Lung (tissue), 12 donors: ENCODE measurements around the gene PNPLA2. TPM values are rescaled to one million over a fixed set of nuclear protein-coding genes. Genes with fewer than 3 reads are reported as not detected.
A peak's percentile ranks its signal among the peaks of the same experiment; 100 is the strongest.

ENCODE experiments used
- ATAC-seq: fragments of 200-7000 bp; cut with Tn5 transposase; one replicate; pipeline ENCODE4 v1.9.1; 2020; ENCODE audit warnings: moderate number of reproducible peaks; ENCODE audit not compliant: insufficient read depth, low FRiP score
- DNase-seq, 3 donors: peaks; one replicate each; pipeline ENCODE4 v3.0.0-alpha.2; 2013 to 2017
- H3K27ac ChIP-seq, 2 donors: one replicate each; pipeline ENCODE4 v1.5.1; 2013; ENCODE audit warnings: mild to moderate bottlenecking in 2 of 2, moderate library complexity in 2 of 2, control low read depth in 1 of 2, inconsistent platforms in 1 of 2, low read depth in 1 of 2, low read length in 1 of 2
- H3K27me3 ChIP-seq, 3 donors: one replicate each; pipeline ENCODE4 v1.5.1; 2013; ENCODE audit warnings: low read length in 2 of 3; ENCODE audit not compliant: control insufficient read depth in 3 of 3, insufficient read depth in 3 of 3
- H3K36me3 ChIP-seq, 4 donors: one replicate each; pipeline ENCODE4 v1.5.1; 2013; ENCODE audit warnings: low read length in 4 of 4, mild to moderate bottlenecking in 1 of 4, moderate library complexity in 1 of 4; ENCODE audit not compliant: control insufficient read depth in 4 of 4, insufficient read depth in 4 of 4
- H3K4me1 ChIP-seq, 5 donors: one replicate each; pipeline ENCODE4 v1.5.1; 2013; ENCODE audit warnings: low read length in 5 of 5, mild to moderate bottlenecking in 2 of 5, moderate library complexity in 1 of 5; ENCODE audit not compliant: control insufficient read depth in 5 of 5, insufficient read depth in 5 of 5
- H3K4me3 ChIP-seq: one replicate; pipeline ENCODE4 v1.5.1; 2013; ENCODE audit warnings: mild to moderate bottlenecking, control low read depth, moderate library complexity
- H3K9ac ChIP-seq, 2 donors: one replicate each; pipeline ENCODE4 v1.5.1; 2013; ENCODE audit warnings: low read length in 2 of 2, control low read depth in 1 of 2; ENCODE audit not compliant: insufficient read depth in 1 of 2
- H3K9me3 ChIP-seq, 4 donors: one replicate each; pipeline ENCODE4 v1.5.1; 2013; ENCODE audit warnings: low read length in 3 of 4, mild to moderate bottlenecking in 1 of 4, moderate library complexity in 1 of 4; ENCODE audit not compliant: control insufficient read depth in 4 of 4, insufficient read depth in 3 of 4
- CTCF ChIP-seq: IDR thresholded peaks from 2 replicates; pipeline ENCODE4 v1.5.1; 2012; ENCODE audit warnings: mild to moderate bottlenecking; ENCODE audit errors: control extremely low read depth, extremely low read depth
- WGBS, 2 donors: extraction: QIAGEN DNeasy Blood & Tissue Kit; methylation state at CpG; one replicate each; pipeline ENCODE4 v1.1.7; 2013; 5-methylcytosine and 5-hydroxymethylcytosine counted together
- polyA plus RNA-seq, 2 donors: library from polyadenylated mRNA; stranded (reverse); fragments of 200-250 nt; gene quantifications; one replicate each; pipeline ENCODE4 v1.2.1, GENCODE V29; 2013
- total RNA-seq, 2 donors: library from RNA; depleted of rRNA in 1 of 2; stranded (reverse); fragments of >200 nt in 1 of 2; gene quantifications; one replicate each; pipeline ENCODE4 v1.2.1, GENCODE V29; 2014 to 2021
- donor health status: control.
- donor health status: control.
- donor health status: Bipolar disorder and iron deficiency.
- donor health status: healthy.
- donor health status: DM: yes; HTN: yes; CAD: no.

Gene PNPLA2
- total and polyA plus RNA-seq, 4 donors: 65.1 to 160 (median 84.2) TPM

- Histone ChIP-seq H3K36me3 (peaks cover 3 to 35% (median 10%) of the 10 kb centered on the region in 4 donors), H3K9me3 (no peaks in the 10 kb centered on the region), H3K4me3 (peak within 1 kb of the TSS; percentile 70), H3K4me1 (peaks cover 6 to 42% (median 33%) of the 10 kb centered on the region in 5 donors), H3K9ac (no peak within 1 kb of the TSS), H3K27me3 (no peaks in the 10 kb centered on the region), H3K27ac (peak within 1 kb of the TSS; percentile 95 to 97)
- 0 to 1% methylated on average over 66 to 87 of the region's 87 CpGs for WGBS, 2 donors
- no peak for TF ChIP-seq CTCF
- DNase-seq (peak; percentile 89 to 93 (median 89)), ATAC-seq (peak; percentile 75)
Observed at GRCh38 chr11:842370-843002, 23.8 kb downstream of the PNPLA2 start, which contains the start of the genes POLR2L and TSPAN4. Gene POLR2L (minus strand): TSS chr11:842529. CDS start chr11:842508, 21 bp downstream. Gene TSPAN4 (plus strand): TSS chr11:842852. CDS start chr11:850305, 7,453 bp downstream.

- 1% methylated on average over 38 to 53 of the region's 53 CpGs for WGBS, 2 donors
- no peak for ATAC-seq
- no peak for TF ChIP-seq CTCF
Observed at GRCh38 chr11:843086-843734, 24.5 kb downstream of the PNPLA2 start.

GRCh38 chr11:843818-844692 is 25.3 kb downstream of the PNPLA2 start:
- ATAC-seq (peak; percentile 43), DNase-seq (peak; percentile 94 to 96 (median 96))
- H3K36me3 ChIP-seq: peaks cover 3 to 20% (median 4%) of the 10 kb centered on the region in 4 donors
- H3K4me1 ChIP-seq: peaks cover 6 to 47% (median 40%) of the 10 kb centered on the region in 5 donors
- peak overlapping the region in 1 of 2 donors; percentile 28 for H3K9ac ChIP-seq
- H3K4me3 ChIP-seq: peak overlapping the region; percentile 70
- H3K27ac ChIP-seq: peak overlapping the region; percentile 95 to 96
- no peak for TF ChIP-seq CTCF
- no peaks in the 10 kb centered on the region for H3K9me3 ChIP-seq
- no peaks in the 10 kb centered on the region for H3K27me3 ChIP-seq
- 4 to 7% methylated on average over 22 to 25 of the region's 25 CpGs for WGBS, 2 donors

More at GRCh38 chr11:843086-843734, 24.5 kb downstream of the PNPLA2 start:
- peak overlapping the region; percentile 70 for H3K4me3 ChIP-seq
- DNase-seq: no peak
- H3K4me1 ChIP-seq: peaks cover 6 to 44% (median 34%) of the 10 kb centered on the region in 5 donors
- no peaks in the 10 kb centered on the region for H3K27me3 ChIP-seq
- H3K36me3 ChIP-seq: peaks cover 3 to 28% (median 7%) of the 10 kb centered on the region in 4 donors
- H3K9me3 ChIP-seq: no peaks in the 10 kb centered on the region
- H3K9ac ChIP-seq: no peak overlapping the region
- peak overlapping the region; percentile 95 to 96 for H3K27ac ChIP-seq
